NK-92 treated with Interleukin-12 subunit alpha and Interleukin-12 subunit beta, amount 100 ng/mL, for 24 hours (cell line): ENCODE data around the gene FARP1.

Experiments used
- DNase-seq: peaks from one replicate; lab custom pipeline; 2025; lab: John Stamatoyannopoulos, UW

Gene FARP1

DNA sequence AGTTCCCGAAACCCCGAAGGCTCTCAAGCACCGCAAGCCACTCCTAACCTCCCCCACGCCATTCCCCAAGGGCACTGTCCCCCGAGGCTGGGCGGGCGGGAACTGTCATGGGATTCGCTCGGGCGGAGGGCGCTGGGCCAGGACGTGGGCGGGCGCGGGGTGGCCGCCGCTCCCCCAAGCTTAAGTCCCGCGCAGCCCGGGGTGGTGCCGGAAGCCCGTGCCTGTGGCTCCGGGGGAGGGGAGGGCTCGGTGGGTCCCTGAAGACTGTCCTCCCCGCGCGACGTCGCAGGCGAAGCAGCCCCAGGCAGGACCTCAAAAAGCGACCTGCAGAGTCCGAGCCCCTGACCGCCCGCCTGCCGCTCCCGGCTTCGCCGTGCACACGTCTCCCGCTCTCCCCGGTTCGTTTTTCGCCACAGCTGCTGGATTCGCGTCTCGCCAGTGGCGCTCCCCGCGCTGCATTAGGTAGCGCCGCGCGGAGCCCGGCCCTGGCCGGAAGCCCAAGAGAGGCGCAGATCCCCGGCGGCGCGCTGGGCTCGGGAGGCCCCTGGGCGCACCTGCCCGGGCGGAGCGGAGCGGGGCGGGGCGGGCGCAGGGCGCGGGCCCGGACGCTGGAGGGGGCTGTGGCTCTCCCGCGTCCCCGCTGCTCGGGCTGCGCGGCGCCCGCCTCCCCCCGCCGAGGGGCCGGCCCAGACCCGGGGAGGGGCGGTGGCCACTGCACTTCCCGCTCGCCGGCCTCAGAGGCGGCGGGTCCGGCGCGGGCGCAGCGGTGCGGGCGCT is at the start of gene FARP1:
FARP1 (plus strand) TSS at position 715 of the 777 bp plus-strand sequence. CDS start 70,149 bp downstream, outside the sequence.
- no peak for DNase-seq

DNA sequence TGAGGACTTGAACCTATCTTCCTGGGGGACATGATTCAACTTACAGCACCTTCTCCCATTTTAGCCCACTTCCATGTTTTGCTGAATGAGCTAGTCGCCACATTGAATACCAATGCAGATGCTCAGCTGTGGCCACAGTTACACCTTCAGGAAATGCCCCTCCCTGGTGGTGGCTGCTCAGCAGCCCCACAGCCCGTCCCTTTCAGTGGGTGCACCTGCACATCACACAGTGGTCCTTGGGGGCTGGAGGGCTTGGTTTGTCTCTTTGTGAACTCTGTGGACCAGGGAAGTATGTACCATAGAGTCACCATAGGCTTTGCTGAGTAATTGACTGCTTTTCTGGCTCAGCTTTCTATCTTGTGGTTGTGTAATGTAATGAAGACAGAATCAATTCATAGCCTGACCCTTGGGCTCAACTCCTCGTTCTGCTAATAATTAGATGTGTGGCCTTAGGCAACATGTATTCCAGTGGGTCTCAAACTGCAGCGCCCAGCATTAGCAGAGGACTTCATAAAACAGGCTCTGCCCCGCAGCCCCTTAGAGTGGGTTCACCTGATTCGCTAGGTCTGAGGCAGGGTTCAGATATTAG is 48.1 kb upstream of the FARP1 start:
- no peak for DNase-seq

DNA sequence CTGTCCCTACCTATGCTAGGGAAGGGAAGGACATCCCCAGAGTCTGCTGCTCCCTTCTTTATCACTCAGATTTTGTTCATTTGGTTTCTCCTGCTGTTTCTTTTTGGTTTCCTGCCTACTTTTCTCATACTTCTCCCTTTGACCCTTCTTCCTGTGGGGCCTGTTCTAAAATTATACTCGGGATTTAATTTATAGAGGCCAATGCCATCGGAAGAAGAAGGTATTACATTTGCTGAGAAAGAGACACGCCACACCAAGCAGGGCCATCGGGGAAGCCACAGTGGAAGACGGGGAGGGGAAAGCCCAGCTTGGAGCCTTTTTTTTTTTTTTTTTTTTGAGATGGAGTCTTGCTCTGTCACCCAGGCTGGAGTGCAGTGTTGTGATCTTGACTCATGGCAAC is 46.8 kb upstream of the FARP1 start:
- DNase-seq = no peak

DNA sequence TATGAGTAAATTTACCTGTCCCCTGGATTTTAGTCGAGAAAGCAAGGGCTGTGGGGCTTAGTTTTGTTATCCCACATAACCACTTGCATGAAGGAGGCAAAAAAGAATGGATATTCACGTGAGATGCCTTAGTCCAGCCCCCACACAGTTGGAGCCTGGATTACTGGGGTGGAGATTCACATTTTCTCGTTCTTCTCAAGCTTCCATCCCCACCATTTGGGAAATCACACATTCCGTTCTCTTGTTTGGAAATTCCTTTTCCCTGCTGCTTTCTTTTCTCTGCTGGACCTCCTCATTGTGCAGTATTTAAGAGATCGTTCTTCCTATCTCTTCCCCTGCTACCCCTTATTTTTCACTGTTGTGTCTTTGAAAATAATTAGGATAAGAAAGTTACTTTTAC is 45.1 kb upstream of the FARP1 start:
- no peak for DNase-seq

DNA sequence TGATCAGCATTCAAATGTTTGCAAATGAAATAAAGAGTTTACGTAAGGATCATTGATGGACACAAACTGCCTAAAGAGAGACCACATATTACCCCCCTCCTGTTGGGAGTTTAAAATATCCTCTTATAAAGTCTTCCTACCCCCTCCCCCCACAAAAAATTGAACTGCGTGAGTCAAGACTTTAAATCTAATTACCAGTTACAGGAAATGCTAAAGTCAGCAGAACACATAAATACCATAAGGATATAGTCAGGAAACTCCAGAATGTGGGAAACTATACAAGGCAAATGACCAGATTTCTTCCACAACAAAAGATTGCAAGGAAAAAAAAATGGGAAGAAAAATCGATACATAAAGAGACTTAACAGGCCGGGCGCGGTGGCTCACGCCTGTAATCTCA is 44.4 kb upstream of the FARP1 start:
- DNase-seq = no peak

GRCh38 chr13:98099627-98100026 is 43.3 kb upstream of the FARP1 start:
- no peak for DNase-seq

DNA sequence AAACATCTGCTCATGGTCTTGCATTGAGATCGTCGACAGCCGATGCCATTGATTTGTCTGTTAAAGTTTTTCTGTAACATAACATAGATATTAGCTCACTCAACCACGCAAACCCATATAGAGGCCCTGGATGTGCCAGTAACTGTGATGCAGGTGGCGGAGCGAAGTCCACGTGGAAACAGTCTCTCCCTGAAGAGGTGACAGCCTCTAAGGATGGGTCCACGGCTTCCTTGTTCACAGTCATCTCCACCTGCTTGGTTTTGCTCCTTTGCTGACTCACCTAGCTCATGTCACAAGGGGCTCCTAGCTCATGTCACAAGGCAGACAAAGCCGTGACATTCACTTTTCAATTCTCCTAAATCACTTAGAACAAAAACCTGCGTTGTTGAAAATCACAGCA is 42.4 kb upstream of the FARP1 start:
- DNase-seq = no peak

GRCh38 chr13:98103531-98103930 is 39.4 kb upstream of the FARP1 start:
- no peak for DNase-seq

DNA sequence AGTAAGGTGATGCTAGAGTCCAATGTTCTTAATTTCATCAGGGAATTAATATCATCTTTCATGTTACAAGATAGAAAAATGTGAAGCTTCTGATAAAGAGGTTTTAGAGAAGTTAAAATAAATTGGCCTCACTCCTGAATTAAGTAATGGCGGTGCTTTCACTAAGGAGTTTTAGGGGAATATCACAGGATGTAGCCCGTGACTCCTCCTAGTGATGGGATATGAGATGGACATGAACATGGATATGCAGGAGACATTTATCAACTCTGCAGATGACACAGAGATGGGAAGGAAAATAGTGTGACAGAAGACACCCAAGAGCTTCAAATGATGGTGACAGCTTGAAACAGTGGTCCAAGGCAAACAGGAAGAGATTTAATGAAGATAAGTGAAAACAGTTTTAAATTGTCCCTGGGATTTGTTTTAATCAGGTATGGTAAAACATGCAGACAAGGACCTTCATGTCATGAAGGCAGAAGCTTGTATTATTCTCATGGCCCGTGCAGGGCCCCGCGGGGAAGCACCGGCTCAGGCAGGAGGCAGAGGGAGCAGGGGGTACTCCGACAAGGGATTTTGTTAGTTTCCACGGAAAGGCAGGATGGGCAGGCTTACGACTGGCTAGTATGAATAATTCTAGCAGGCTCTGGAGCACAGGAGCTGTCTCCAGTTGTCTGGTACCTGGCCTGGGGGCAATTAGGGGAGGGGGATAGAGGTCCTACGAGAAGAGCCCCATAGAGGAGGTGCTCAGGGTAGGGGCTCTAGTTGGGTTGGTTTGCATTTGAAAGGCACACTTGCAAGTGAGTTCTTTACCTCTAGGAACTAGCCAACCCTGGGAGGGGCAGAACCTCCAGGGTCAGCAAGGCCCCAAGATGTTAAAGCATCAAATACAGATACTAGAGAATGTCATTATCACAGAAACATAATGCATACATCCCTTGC is 38.7 kb upstream of the FARP1 start:
- DNase-seq = no peak

DNA sequence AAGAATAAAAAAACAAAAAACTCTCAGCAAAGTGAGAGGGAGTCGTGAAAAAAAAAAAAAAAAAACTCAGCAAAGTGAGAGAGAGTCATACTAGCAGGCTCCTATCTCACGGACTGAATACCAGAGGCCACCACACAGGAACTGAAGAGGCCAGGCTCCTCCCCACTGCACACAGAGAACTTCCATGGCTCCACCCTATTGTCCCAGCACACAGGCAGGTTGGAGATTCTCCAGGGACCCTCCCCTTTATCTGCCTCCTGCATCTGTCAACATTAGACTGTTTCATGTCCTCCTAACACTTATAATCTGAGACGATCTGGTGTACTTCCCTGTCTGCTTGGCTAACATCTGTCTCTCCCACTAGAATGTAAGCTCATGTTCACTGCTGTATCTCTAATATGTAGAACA is 37.0 kb upstream of the FARP1 start:
- DNase-seq = no peak

- no peak for DNase-seq
These were observed 34.6 kb upstream of the FARP1 start for GRCh38 chr13:98108341-98108740.

GRCh38 chr13:98109226-98109853 is 33.6 kb upstream of the FARP1 start:
- DNase-seq = no peak

DNA sequence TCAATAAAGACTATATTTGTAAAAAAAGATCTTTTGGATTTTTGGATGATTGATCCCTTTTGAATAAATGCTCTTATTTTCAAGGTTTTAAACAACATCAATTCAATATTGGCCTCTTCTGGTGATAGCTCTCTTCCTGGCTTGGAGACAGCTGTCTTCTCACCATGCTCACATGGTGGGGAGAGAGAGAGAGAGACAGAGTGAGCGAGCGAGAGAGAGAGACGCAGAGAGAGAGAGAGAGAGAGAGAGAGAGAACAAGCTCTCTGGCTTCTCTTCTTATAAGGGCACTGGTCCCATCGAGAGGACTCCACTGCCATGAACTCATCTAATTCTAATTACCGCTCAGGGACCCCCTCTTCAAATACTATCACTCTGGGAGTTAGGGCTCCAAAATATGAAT is 32.1 kb upstream of the FARP1 start:
- no peak for DNase-seq

- no peak for DNase-seq
These were observed 31.5 kb upstream of the FARP1 start for GRCh38 chr13:98111168-98112098.

DNA sequence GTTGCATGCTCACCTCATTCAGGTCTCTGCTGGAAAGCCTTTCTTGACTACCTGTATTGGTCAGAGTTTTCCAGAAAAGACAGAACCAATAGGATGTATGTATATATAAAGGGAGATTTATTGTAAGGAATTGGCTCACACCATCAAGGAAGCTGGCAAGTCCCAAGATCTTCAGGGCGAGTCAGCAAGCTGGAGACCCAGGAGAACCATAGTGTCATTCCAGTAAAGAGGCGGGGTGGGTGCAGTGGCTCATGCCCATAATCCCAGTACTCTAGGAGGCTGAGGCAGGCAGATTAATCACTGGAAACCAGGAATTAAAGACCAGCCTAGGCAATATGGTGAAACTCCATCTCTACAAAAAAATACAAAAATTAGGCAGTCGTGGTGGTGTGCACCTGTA is 30.4 kb upstream of the FARP1 start:
- no peak for DNase-seq

GRCh38 chr13:98118865-98119264 is 24.0 kb upstream of the FARP1 start:
- DNase-seq = no peak

GRCh38 chr13:98123176-98123575 is 19.7 kb upstream of the FARP1 start:
- DNase-seq = no peak

- DNase-seq = no peak
These were observed 13.7 kb upstream of the FARP1 start for GRCh38 chr13:98129059-98129746.

- no peak for DNase-seq
These were observed 8.9 kb upstream of the FARP1 start for GRCh38 chr13:98133946-98134345.

DNA sequence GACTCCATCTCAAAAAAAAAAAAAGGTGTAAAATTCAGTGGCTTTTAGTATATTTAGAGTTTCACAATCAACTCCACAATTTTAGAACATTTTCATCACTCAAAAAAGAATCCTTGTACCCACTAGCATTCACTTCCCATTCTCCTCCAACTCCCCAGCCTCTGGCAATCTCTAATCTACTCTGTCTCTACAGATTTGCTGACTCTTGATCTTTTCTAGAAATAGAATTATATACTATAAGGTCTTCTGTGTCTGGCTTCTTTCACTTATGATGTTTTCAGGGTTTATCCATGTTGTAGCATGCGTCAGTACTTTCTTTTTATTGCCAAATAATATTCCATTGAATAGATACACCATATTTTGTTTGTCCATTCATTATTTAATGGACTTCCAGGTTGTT is 8.0 kb upstream of the FARP1 start:
- no peak for DNase-seq

- DNase-seq = no peak
These were observed 1.8 kb upstream of the FARP1 start for GRCh38 chr13:98141091-98141490.
